SK-N-SH (cell line): ENCODE data around the gene LPGAT1. TPM values are rescaled to one million over a fixed set of nuclear protein-coding genes. Genes with fewer than 3 reads are reported as not detected.

Experiments
- CTCF ChIA-PET: fragments of 300-600, 350-600 bp; formaldehyde crosslinking; extraction: SDS; loops from one replicate; lab custom pipeline; 2021; lab: Yijun Ruan, JAX
- POLR2A ChIA-PET: fragments of 350-600 bp; sonication (Branson Sonifier 250); formaldehyde crosslinking; extraction: SDS; loops from one replicate; lab custom pipeline; 2020; ENCODE audit warnings: antibody characterized with exemption, inconsistent platforms; lab: Yijun Ruan, JAX
- DNase-seq: peaks from one replicate; pipeline ENCODE4 v3.0.0; 2012
- H2AFZ ChIP-seq: fragments of 200-600 bp; sonication (generic); 2 replicates; pipeline ENCODE4 v1.8.1; 2016; ENCODE audit warnings: antibody characterized with exemption, mild to moderate bottlenecking, low read depth
- H3F3A ChIP-seq: fragments of 200-600 bp; sonication (generic); replicated peaks from 2 replicates; pipeline ENCODE3; 2016; ENCODE audit warnings: antibody characterized with exemption, mild to moderate bottlenecking; ENCODE audit not compliant: insufficient read depth
- H3K27ac ChIP-seq, 2 experiments: fragments of 200-500 bp in 1 of 2; fragments of 200-600 bp in 1 of 2; sonication (Bioruptor generic) in 1 of 2; sonication (generic), shearing (Covaris generic) in 1 of 2; 2 replicates each; pipeline versions ENCODE4 v1.5.1 to v1.6.1; 2014 to 2016; ENCODE audit warnings: low read depth in 2 of 2, inconsistent platforms in 1 of 2, low read length in 1 of 2, mild to moderate bottlenecking in 1 of 2, mixed read lengths in 1 of 2
- H3K27me3 ChIP-seq: fragments of 200-600 bp; sonication (generic), shearing (Covaris generic); 2 replicates; pipeline ENCODE4 v1.6.1; 2016; ENCODE audit warnings: mixed run types; ENCODE audit not compliant: insufficient read depth
- H3K36me3 ChIP-seq, 2 experiments: fragments of 200-500 bp in 1 of 2; fragments of 200-600 bp in 1 of 2; sonication (Bioruptor generic) in 1 of 2; sonication (generic) in 1 of 2; replicated peaks in 1 of 2; 2 replicates each; pipeline versions ENCODE3 to v1.5.1; 2014 to 2016; ENCODE audit warnings: low read length in 1 of 2, mild to moderate bottlenecking in 1 of 2; ENCODE audit not compliant: insufficient read depth in 2 of 2, control insufficient read depth in 1 of 2
- H3K4me1 ChIP-seq, 2 experiments: fragments of 200-500 bp in 1 of 2; fragments of 200-600 bp in 1 of 2; sonication (Bioruptor generic) in 1 of 2; sonication (generic), shearing (Covaris generic) in 1 of 2; 2 replicates each; pipeline versions ENCODE4 v1.5.1 to v1.6.1; 2014 to 2016; ENCODE audit warnings: low read depth in 1 of 2, low read length in 1 of 2, mixed run types in 1 of 2; ENCODE audit not compliant: insufficient read depth in 2 of 2, control insufficient read depth in 1 of 2
- H3K4me2 ChIP-seq: fragments of 200-600 bp; sonication (generic), shearing (Covaris generic); 2 replicates; pipeline ENCODE4 v1.6.1; 2017; ENCODE audit warnings: mixed run types
- H3K4me3 ChIP-seq, 2 experiments: fragments of 200-500 bp in 1 of 2; fragments of 200-600 bp in 1 of 2; sonication (Bioruptor generic) in 1 of 2; sonication (generic), shearing (Covaris generic) in 1 of 2; 2 replicates each; pipeline versions ENCODE4 v1.5.1 to v1.8.1; 2014 to 2016; ENCODE audit warnings: low read depth in 2 of 2, inconsistent platforms in 1 of 2, low read length in 1 of 2, mild to moderate bottlenecking in 1 of 2, mixed read lengths in 1 of 2, moderate library complexity in 1 of 2
- H3K79me2 ChIP-seq: fragments of 200-600 bp; sonication (generic); 2 replicates; pipeline ENCODE4 v1.8.1; 2017; ENCODE audit warnings: mild to moderate bottlenecking; ENCODE audit not compliant: insufficient read depth
- H3K9ac ChIP-seq: fragments of 200-600 bp; sonication (generic); 2 replicates; pipeline ENCODE4 v1.6.1; 2017; ENCODE audit warnings: mixed run types
- H3K9me2 ChIP-seq: fragments of 200-600 bp; sonication (generic); 2 replicates; pipeline ENCODE4 v1.6.1; 2017; ENCODE audit warnings: mixed run types
- H3K9me3 ChIP-seq: fragments of 200-600 bp; sonication (generic); 2 replicates; pipeline ENCODE4 v1.6.1; 2017; ENCODE audit warnings: mixed run types, mild to moderate bottlenecking, moderate library complexity
- H4K20me1 ChIP-seq: fragments of 200-600 bp; sonication (generic); 2 replicates; pipeline ENCODE4 v1.6.1; 2017; ENCODE audit warnings: mild to moderate bottlenecking, mixed run types; ENCODE audit not compliant: insufficient read depth
- EP300 ChIP-seq, 2 experiments: IDR thresholded peaks; 2 replicates each; pipeline versions ENCODE4 v1.4.0 to v1.6.1; 2012; ENCODE audit warnings: borderline replicate concordance in 1 of 2, low read depth in 1 of 2, low read length in 1 of 2
- EZH2phosphoT487 ChIP-seq: fragments of 200-600 bp; sonication (generic); IDR thresholded peaks from 2 replicates; pipeline ENCODE4 v1.6.1; 2017; ENCODE audit warnings: low read depth, mixed run types, mild to moderate bottlenecking, antibody characterized with exemption, moderate library complexity, borderline replicate concordance
- FOSL2 ChIP-seq: IDR thresholded peaks from 2 replicates; pipeline ENCODE4 v1.4.0; 2012; ENCODE audit warnings: low read depth, mild to moderate bottlenecking, moderate library complexity, borderline replicate concordance
- FOXJ3 ChIP-seq: sonication (generic); formaldehyde crosslinking; IDR thresholded peaks from 2 replicates; pipeline ENCODE4 v1.5.1; 2020; ENCODE audit warnings: mild to moderate bottlenecking, missing genetic modification reagents
- FOXM1 ChIP-seq: IDR thresholded peaks from 2 replicates; pipeline ENCODE4 v1.4.0; 2012; ENCODE audit warnings: low read depth, mild to moderate bottlenecking
- GABPA ChIP-seq: IDR thresholded peaks from 2 replicates; pipeline ENCODE4 v1.4.0; 2012; ENCODE audit warnings: low read depth, mild to moderate bottlenecking
- MEF2A ChIP-seq: IDR thresholded peaks from 2 replicates; pipeline ENCODE4 v1.4.0; 2012; ENCODE audit warnings: low read depth, borderline replicate concordance
- NRF1 ChIP-seq: IDR thresholded peaks from 2 replicates; pipeline ENCODE4 v1.6.1; 2012; ENCODE audit warnings: low read depth, mild to moderate bottlenecking, low read length
- RAD21 ChIP-seq: IDR thresholded peaks from 2 replicates; pipeline ENCODE4 v1.6.1; 2012; ENCODE audit warnings: mild to moderate bottlenecking, low read length
- RCOR1 ChIP-seq: fragments of 150-350 bp; IDR thresholded peaks from 2 replicates; pipeline ENCODE4 v1.6.1; 2017; ENCODE audit warnings: antibody characterized with exemption, low read length
- RFX5 ChIP-seq: IDR thresholded peaks from 2 replicates; pipeline ENCODE4 v1.6.1; 2012; ENCODE audit warnings: mild to moderate bottlenecking, improper control_type of control experiment, low read length
- SMC3 ChIP-seq: IDR thresholded peaks from 2 replicates; pipeline ENCODE4 v1.6.1; 2012; ENCODE audit warnings: low read depth, low read length, improper control_type of control experiment
- TAF1 ChIP-seq: IDR thresholded peaks from 2 replicates; pipeline ENCODE4 v1.6.1; 2012; ENCODE audit warnings: low read depth, mild to moderate bottlenecking, low read length, moderate library complexity, borderline replicate concordance
- TEAD4 ChIP-seq: IDR thresholded peaks from 2 replicates; pipeline ENCODE4 v1.4.0; 2012; ENCODE audit warnings: mild to moderate bottlenecking, borderline replicate concordance; ENCODE audit not compliant: insufficient read depth
- WGBS: methylation state at CpG from one replicate; pipeline ENCODE4 v1.1.6; 2017; ENCODE audit warnings: low lambda C conversion rate; 5-methylcytosine and 5-hydroxymethylcytosine counted together
- polyA plus RNA-seq, 3 experiments: library from polyadenylated mRNA; depleted of rRNA; stranded (reverse); fragments of >200 nt; gene quantifications; 2 replicates each; pipeline ENCODE4 v1.2.3, GENCODE V29; 2012
- TF ChIP-seq, protein P1 (sequence below): IDR thresholded peaks from 2 replicates; pipeline ENCODE4 v1.6.1; 2012; ENCODE audit warnings: mild to moderate bottlenecking, low read depth, low read length, moderate library complexity
- TF ChIP-seq, protein P2 (sequence below): IDR thresholded peaks from 2 replicates; pipeline ENCODE4 v1.4.0; 2012; ENCODE audit warnings: low read depth
- TF ChIP-seq, protein P3 (sequence below): fragments of 150-350 bp; IDR thresholded peaks from 2 replicates; pipeline ENCODE4 v1.6.1; 2017; ENCODE audit warnings: antibody characterized with exemption, low read length, low read depth, borderline replicate concordance
- TF ChIP-seq, protein P4 (sequence below): fragments of 200-600 bp; sonication (generic); IDR thresholded peaks from 2 replicates; pipeline ENCODE4 v1.6.1; 2017; ENCODE audit warnings: antibody characterized with exemption, mild to moderate bottlenecking, moderate library complexity
- TF ChIP-seq, protein P5 (sequence below): IDR thresholded peaks from 2 replicates; pipeline ENCODE4 v1.4.0; 2012; ENCODE audit warnings: low read depth, borderline replicate concordance
- TF ChIP-seq, protein P6 (sequence below): IDR thresholded peaks from 2 replicates; pipeline ENCODE4 v1.4.0; 2012; ENCODE audit warnings: low read depth, borderline replicate concordance

LPGAT1 gene, protein sequence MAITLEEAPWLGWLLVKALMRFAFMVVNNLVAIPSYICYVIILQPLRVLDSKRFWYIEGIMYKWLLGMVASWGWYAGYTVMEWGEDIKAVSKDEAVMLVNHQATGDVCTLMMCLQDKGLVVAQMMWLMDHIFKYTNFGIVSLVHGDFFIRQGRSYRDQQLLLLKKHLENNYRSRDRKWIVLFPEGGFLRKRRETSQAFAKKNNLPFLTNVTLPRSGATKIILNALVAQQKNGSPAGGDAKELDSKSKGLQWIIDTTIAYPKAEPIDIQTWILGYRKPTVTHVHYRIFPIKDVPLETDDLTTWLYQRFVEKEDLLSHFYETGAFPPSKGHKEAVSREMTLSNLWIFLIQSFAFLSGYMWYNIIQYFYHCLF
- polyA plus RNA-seq (2012; rRNA removed) = 4.8 and 6.3 TPM in 2 replicates
- 8.8 and 9.2 TPM in 2 replicates for polyA plus RNA-seq (2012; cell fraction: cytosol; rRNA removed)
- polyA plus RNA-seq (2012; cell fraction: nucleus; rRNA removed) = 2.3 and 4.9 TPM in 2 replicates

DNA sequence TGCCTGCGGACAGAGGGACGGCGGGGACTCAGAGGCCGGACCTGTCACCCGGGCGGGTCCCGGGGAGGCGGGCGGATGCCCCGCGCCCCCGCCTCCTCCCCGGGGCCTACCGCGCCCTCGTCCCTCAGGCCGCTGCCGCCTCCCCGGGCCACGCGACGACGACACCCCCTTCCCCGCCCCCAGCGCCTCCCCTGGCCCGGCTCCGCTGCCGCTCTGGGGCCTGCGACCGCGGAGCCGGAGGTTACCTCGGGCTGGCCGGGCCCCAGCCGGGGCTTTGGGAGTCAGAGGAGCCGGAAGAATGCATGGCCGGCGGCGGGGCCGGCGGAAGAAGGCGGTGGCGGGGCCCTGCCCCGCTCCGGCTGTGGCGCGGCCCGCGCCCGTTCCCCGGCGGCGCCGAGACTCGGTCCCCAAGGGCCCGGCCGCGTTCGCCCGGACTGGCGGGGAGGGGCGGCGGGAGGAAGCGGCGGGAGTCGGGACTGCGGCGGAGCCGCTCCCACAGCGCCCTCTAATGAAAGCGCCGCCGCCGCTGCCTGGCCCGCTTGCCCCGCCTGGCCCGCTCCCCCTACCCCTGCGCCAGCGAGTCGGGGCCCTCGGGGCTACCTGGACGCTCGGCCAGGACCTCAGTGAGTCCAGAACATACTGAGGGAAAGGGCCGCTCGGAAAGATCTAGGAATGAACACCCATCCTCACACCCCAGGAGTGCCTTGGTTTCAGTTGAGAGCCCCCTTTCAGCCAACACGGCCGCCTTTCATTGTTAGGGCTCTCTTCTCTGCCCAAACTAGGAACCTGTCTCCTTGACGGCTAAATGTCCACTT lies at the start of gene LPGAT1:
TSS of gene LPGAT1 (minus strand) at position 436 of the 815 bp plus-strand sequence. CDS start 1,467 bp downstream, outside the sequence.
- Histone ChIP-seq H4K20me1 (no peaks in the 10 kb centered on the region), H3K27ac (peak within 1 kb of the TSS; percentile 28 to 82; a peak in 3 of 4 replicates), H3F3A (peaks cover 23% of the 10 kb centered on the region), H3K36me3 (peaks cover 11 to 12% of the 10 kb centered on the region in 2 experiments), H3K9ac (peak within 1 kb of the TSS; percentile 78), H3K27me3 (no peaks in the 10 kb centered on the region), H3K4me2 (peak within 1 kb of the TSS; percentile 90), H3K4me3 (peak within 1 kb of the TSS; percentile 64 to 79), H3K9me2 (no peaks in the 10 kb centered on the region), H3K4me1 (peaks cover 8 to 24% of the 10 kb centered on the region in 2 experiments; a peak in 3 of 4 replicates), H3K79me2 (peaks cover 23% of the 10 kb centered on the region), H2AFZ (peak within 1 kb of the TSS; percentile 75), H3K9me3 (no peaks in the 10 kb centered on the region)
- peak; percentile 93 for DNase-seq
- POLR2A ChIA-PET = no interaction called here
- CTCF ChIA-PET = interaction anchor here (0.7 to 4.5 kb wide), 8 partner anchors 7 to 150 kb away, joined by 3 to 42 read pairs (median 5); no protein-coding TSS in a partner anchor
- 6% methylated on average over 17 of the region's 88 CpGs for WGBS
- TF ChIP-seq FOSL2 (no peak), TAF1 (0 out of 2 replicates have a peak, but pooled peaks have one; percentile 7), FOXJ3 (no peak), RAD21 (peak; percentile 47), TEAD4 (no peak), MEF2A (no peak), EZH2phosphoT487 (no peak), RFX5 (no peak), EP300 (IDR thresholded peaks at IDR 0.05; ENCODE audit: borderline replicate concordance in 1 of 2, low read depth in 1 of 2, low read length in 1 of 2) (no peak), NRF1 (no peak), SMC3 (peak; percentile 54), FOXM1 (no peak), GABPA (no peak), RCOR1 (no peak)
- TF ChIP-seq, protein P1, sequence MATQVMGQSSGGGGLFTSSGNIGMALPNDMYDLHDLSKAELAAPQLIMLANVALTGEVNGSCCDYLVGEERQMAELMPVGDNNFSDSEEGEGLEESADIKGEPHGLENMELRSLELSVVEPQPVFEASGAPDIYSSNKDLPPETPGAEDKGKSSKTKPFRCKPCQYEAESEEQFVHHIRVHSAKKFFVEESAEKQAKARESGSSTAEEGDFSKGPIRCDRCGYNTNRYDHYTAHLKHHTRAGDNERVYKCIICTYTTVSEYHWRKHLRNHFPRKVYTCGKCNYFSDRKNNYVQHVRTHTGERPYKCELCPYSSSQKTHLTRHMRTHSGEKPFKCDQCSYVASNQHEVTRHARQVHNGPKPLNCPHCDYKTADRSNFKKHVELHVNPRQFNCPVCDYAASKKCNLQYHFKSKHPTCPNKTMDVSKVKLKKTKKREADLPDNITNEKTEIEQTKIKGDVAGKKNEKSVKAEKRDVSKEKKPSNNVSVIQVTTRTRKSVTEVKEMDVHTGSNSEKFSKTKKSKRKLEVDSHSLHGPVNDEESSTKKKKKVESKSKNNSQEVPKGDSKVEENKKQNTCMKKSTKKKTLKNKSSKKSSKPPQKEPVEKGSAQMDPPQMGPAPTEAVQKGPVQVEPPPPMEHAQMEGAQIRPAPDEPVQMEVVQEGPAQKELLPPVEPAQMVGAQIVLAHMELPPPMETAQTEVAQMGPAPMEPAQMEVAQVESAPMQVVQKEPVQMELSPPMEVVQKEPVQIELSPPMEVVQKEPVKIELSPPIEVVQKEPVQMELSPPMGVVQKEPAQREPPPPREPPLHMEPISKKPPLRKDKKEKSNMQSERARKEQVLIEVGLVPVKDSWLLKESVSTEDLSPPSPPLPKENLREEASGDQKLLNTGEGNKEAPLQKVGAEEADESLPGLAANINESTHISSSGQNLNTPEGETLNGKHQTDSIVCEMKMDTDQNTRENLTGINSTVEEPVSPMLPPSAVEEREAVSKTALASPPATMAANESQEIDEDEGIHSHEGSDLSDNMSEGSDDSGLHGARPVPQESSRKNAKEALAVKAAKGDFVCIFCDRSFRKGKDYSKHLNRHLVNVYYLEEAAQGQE = no peak
- TF ChIP-seq, protein P2, sequence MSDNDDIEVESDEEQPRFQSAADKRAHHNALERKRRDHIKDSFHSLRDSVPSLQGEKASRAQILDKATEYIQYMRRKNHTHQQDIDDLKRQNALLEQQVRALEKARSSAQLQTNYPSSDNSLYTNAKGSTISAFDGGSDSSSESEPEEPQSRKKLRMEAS = no peak
- TF ChIP-seq, protein P3, sequence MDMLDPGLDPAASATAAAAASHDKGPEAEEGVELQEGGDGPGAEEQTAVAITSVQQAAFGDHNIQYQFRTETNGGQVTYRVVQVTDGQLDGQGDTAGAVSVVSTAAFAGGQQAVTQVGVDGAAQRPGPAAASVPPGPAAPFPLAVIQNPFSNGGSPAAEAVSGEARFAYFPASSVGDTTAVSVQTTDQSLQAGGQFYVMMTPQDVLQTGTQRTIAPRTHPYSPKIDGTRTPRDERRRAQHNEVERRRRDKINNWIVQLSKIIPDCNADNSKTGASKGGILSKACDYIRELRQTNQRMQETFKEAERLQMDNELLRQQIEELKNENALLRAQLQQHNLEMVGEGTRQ = no peak
- TF ChIP-seq, protein P4, sequence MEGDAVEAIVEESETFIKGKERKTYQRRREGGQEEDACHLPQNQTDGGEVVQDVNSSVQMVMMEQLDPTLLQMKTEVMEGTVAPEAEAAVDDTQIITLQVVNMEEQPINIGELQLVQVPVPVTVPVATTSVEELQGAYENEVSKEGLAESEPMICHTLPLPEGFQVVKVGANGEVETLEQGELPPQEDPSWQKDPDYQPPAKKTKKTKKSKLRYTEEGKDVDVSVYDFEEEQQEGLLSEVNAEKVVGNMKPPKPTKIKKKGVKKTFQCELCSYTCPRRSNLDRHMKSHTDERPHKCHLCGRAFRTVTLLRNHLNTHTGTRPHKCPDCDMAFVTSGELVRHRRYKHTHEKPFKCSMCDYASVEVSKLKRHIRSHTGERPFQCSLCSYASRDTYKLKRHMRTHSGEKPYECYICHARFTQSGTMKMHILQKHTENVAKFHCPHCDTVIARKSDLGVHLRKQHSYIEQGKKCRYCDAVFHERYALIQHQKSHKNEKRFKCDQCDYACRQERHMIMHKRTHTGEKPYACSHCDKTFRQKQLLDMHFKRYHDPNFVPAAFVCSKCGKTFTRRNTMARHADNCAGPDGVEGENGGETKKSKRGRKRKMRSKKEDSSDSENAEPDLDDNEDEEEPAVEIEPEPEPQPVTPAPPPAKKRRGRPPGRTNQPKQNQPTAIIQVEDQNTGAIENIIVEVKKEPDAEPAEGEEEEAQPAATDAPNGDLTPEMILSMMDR = peak; percentile 58
- TF ChIP-seq, protein P5, sequence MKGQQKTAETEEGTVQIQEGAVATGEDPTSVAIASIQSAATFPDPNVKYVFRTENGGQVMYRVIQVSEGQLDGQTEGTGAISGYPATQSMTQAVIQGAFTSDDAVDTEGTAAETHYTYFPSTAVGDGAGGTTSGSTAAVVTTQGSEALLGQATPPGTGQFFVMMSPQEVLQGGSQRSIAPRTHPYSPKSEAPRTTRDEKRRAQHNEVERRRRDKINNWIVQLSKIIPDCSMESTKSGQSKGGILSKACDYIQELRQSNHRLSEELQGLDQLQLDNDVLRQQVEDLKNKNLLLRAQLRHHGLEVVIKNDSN = no peak
- TF ChIP-seq, protein P6, sequence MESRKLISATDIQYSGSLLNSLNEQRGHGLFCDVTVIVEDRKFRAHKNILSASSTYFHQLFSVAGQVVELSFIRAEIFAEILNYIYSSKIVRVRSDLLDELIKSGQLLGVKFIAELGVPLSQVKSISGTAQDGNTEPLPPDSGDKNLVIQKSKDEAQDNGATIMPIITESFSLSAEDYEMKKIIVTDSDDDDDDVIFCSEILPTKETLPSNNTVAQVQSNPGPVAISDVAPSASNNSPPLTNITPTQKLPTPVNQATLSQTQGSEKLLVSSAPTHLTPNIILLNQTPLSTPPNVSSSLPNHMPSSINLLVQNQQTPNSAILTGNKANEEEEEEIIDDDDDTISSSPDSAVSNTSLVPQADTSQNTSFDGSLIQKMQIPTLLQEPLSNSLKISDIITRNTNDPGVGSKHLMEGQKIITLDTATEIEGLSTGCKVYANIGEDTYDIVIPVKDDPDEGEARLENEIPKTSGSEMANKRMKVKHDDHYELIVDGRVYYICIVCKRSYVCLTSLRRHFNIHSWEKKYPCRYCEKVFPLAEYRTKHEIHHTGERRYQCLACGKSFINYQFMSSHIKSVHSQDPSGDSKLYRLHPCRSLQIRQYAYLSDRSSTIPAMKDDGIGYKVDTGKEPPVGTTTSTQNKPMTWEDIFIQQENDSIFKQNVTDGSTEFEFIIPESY = no peak
